GM18951 (cell line): ENCODE measurements around the gene PER2.
"Not testable (repeated sequence)": the region's sequence is repeated elsewhere in the genome, so short reads cannot be mapped to it uniquely, and the experiment has no call there.

Experiments
- POLR2A ChIP-seq: IDR thresholded peaks from 4 replicates; pipeline ENCODE4 v1.6.1; 2011; ENCODE audit warnings: mild to moderate bottlenecking; ENCODE audit not compliant: insufficient read length, insufficient read depth; ENCODE audit errors: extremely low read depth
- in situ Hi-C: fragments of 300-500 bp; cut with MboI; formaldehyde crosslinking; loops from one replicate; pipeline ENCODE4 v1.12.0; 2022; ENCODE audit warnings: low sequenced_read_pairs, mixed read lengths, inconsistent platforms; ENCODE audit not compliant: unreplicated experiment

Gene PER2

GRCh38 chr2:238274152-238274865 lies 14.1 kb downstream of the PER2 start:
- in situ Hi-C loops, result no loop called here
- TF ChIP-seq POLR2A, result no peak

GRCh38 chr2:238273433-238273832 lies 15.0 kb downstream of the PER2 start:
- in situ Hi-C loops, result not testable (repeated sequence)

GRCh38 chr2:238272156-238272555 lies 16.3 kb downstream of the PER2 start:
- in situ Hi-C loops, result no loop called here
- no peak for TF ChIP-seq POLR2A

GRCh38 chr2:238271686-238272085 lies 16.7 kb downstream of the PER2 start:
- in situ Hi-C loops, result not testable (repeated sequence)

GRCh38 chr2:238271061-238271554 lies 17.3 kb downstream of the PER2 start:
- in situ Hi-C loops, result no loop called here

GRCh38 chr2:238270606-238271005 lies 17.8 kb downstream of the PER2 start:
- in situ Hi-C loops, result no loop called here
- TF ChIP-seq POLR2A, result no peak

More at GRCh38 chr2:238271061-238271554, 17.3 kb downstream of the PER2 start:
- no peak for TF ChIP-seq POLR2A

- in situ Hi-C loops, result loop anchor here (10.0 kb wide), 1 partner anchor 415 kb away; the partner anchor contains the start of gene RAMP1
- TF ChIP-seq POLR2A, result no peak
Observed at GRCh38 chr2:238269741-238270140, 18.7 kb downstream of the PER2 start.

GRCh38 chr2:238267884-238268680 lies 20.3 kb downstream of the PER2 start:
- no peak for TF ChIP-seq POLR2A
- in situ Hi-C loops, result loop anchor here (10.0 kb wide), 1 partner anchor 413 kb away; the partner anchor contains the start of gene RAMP1

- TF ChIP-seq POLR2A, result no peak
- in situ Hi-C loops, result loop anchor here (10.0 kb wide), 1 partner anchor 413 kb away; the partner anchor contains the start of gene RAMP1
Observed at GRCh38 chr2:238267341-238267710, 21.1 kb downstream of the PER2 start.

GRCh38 chr2:238265605-238266004 lies 22.8 kb downstream of the PER2 start:
- no peak for TF ChIP-seq POLR2A
- in situ Hi-C loops, result loop anchor here (10.0 kb wide), 1 partner anchor 411 kb away; the partner anchor contains the start of gene RAMP1

- no peak for TF ChIP-seq POLR2A
- in situ Hi-C loops, result loop anchor here (10.0 kb wide), 1 partner anchor 409 kb away; the partner anchor contains the start of gene RAMP1
Observed at GRCh38 chr2:238264072-238264460, 24.3 kb downstream of the PER2 start.

- TF ChIP-seq POLR2A, result no peak
- in situ Hi-C loops, result loop anchor here (10.0 kb wide), 1 partner anchor 409 kb away; the partner anchor contains the start of gene RAMP1
Observed at GRCh38 chr2:238263204-238264071, 25.0 kb downstream of the PER2 start.
